HG03066 (cell line): ENCODE measurements around the gene CDADC1.
A peak's percentile ranks its signal among the peaks of the same experiment; 100 is the strongest.

Experiments
- ATAC-seq: cut with Tn5 transposase; IDR thresholded peaks from one replicate; pipeline ENCODE4 v1.9.1; 2021; ENCODE audit warnings: low read depth; ENCODE audit not compliant: unreplicated experiment

The CDADC1 gene

GRCh38 chr13:49235856-49236431 lies 11.8 kb upstream of the CDADC1 start:
- ATAC-seq = no peak

- ATAC-seq = no peak
Observed at GRCh38 chr13:49238621-49239020, 9.1 kb upstream of the CDADC1 start.

GRCh38 chr13:49240017-49240416 lies 7.7 kb upstream of the CDADC1 start:
- ATAC-seq = no peak

- no peak for ATAC-seq
Observed at GRCh38 chr13:49241296-49241695, 6.4 kb upstream of the CDADC1 start.

GRCh38 chr13:49245101-49245500 lies 2.6 kb upstream of the CDADC1 start:
- ATAC-seq = no peak

GRCh38 chr13:49246850-49247642 lies 679 bp upstream of the CDADC1 start:
- ATAC-seq = peak; percentile 32

GRCh38 chr13:49248622-49249002 lies 887 bp downstream of the CDADC1 start:
- peak; percentile 6 for ATAC-seq

- ATAC-seq = no peak
Observed at GRCh38 chr13:49251326-49251725, 3.6 kb downstream of the CDADC1 start.

GRCh38 chr13:49253310-49253709 lies 5.6 kb downstream of the CDADC1 start:
- ATAC-seq = no peak

GRCh38 chr13:49254007-49254406 lies 6.3 kb downstream of the CDADC1 start:
- no peak for ATAC-seq

- no peak for ATAC-seq
Observed at GRCh38 chr13:49256841-49257240, 9.1 kb downstream of the CDADC1 start.

- no peak for ATAC-seq
Observed at GRCh38 chr13:49258089-49258796, 10.5 kb downstream of the CDADC1 start.

- no peak for ATAC-seq
Observed at GRCh38 chr13:49259586-49259985, 11.9 kb downstream of the CDADC1 start.

GRCh38 chr13:49262634-49263033 lies 14.9 kb downstream of the CDADC1 start:
- ATAC-seq = no peak

- ATAC-seq = no peak
Observed at GRCh38 chr13:49265822-49266221, 18.1 kb downstream of the CDADC1 start.

GRCh38 chr13:49271264-49271663 lies 23.5 kb downstream of the CDADC1 start:
- ATAC-seq = no peak

- ATAC-seq = no peak
Observed at GRCh38 chr13:49272296-49272695, 24.6 kb downstream of the CDADC1 start.

- no peak for ATAC-seq
Observed at GRCh38 chr13:49278211-49278610, 30.5 kb downstream of the CDADC1 start.

- ATAC-seq = no peak
Observed at GRCh38 chr13:49279112-49279511, 31.4 kb downstream of the CDADC1 start.

GRCh38 chr13:49279885-49280284 lies 32.2 kb downstream of the CDADC1 start:
- ATAC-seq = no peak

- no peak for ATAC-seq
Observed at GRCh38 chr13:49287995-49288394, 40.3 kb downstream of the CDADC1 start.

GRCh38 chr13:49288458-49288857 lies 40.7 kb downstream of the CDADC1 start:
- ATAC-seq = no peak
